Epithelial cell of proximal tubule (primary cell): ENCODE results near the gene BMPER. TPM values are rescaled to one million over a fixed set of nuclear protein-coding genes. Genes with fewer than 3 reads are reported as not detected.
A peak's percentile ranks its signal among the peaks of the same experiment; 100 is the strongest.

Experiments
- DNase-seq: peaks from one replicate; pipeline ENCODE4 v3.0.0-alpha.2; 2011; ENCODE audit warnings: low read depth
- H3K4me3 ChIP-seq: 2 replicates; pipeline ENCODE4 v1.5.1; 2011; ENCODE audit warnings: low read depth, mild to moderate bottlenecking, low read length
- CTCF ChIP-seq: conservative IDR thresholded peaks from 2 replicates; pipeline ENCODE4 v1.5.1; 2012; ENCODE audit warnings: low read depth, mild to moderate bottlenecking, low read length
- total RNA-seq: library from RNA; depleted of rRNA; stranded (reverse); fragments of >200 nt; gene quantifications from 2 replicates; pipeline ENCODE4 v1.2.3, GENCODE V29; 2015

BMPER gene
- total RNA-seq, 1 donor from 2014 or later, result 0.29 TPM

- DNase-seq, result no peak
- no peak overlapping the region for H3K4me3 ChIP-seq
- TF ChIP-seq CTCF, result no peak
These were observed 153.9 kb downstream of the BMPER start for GRCh38 chr7:34059136-34059828.

GRCh38 chr7:34060196-34060947 lies 155.0 kb downstream of the BMPER start:
- DNase-seq, result no peak
- TF ChIP-seq CTCF, result no peak
- no peak overlapping the region for H3K4me3 ChIP-seq

GRCh38 chr7:34061149-34061548 lies 155.8 kb downstream of the BMPER start:
- no peak for TF ChIP-seq CTCF
- DNase-seq, result peak; percentile 72
- H3K4me3 ChIP-seq, result no peak overlapping the region

GRCh38 chr7:34062341-34062740 lies 157.0 kb downstream of the BMPER start:
- TF ChIP-seq CTCF, result no peak
- H3K4me3 ChIP-seq, result no peak overlapping the region
- DNase-seq, result no peak

- no peak overlapping the region for H3K4me3 ChIP-seq
- no peak for DNase-seq
- no peak for TF ChIP-seq CTCF
These were observed 157.5 kb downstream of the BMPER start for GRCh38 chr7:34062826-34063225.

- no peak overlapping the region for H3K4me3 ChIP-seq
- DNase-seq, result no peak
- no peak for TF ChIP-seq CTCF
These were observed 159.3 kb downstream of the BMPER start for GRCh38 chr7:34064519-34065158.
